Tibial nerve (tissue), 4 donors: ENCODE data around the gene DEFB123.
"Not testable (repeated sequence)": the region's sequence is repeated elsewhere in the genome, so short reads cannot be mapped to it uniquely, and the experiment has no call there.

ENCODE experiments used
- CTCF ChIP-seq, 5 experiments: fragments of 200-600 bp in 3 of 5; fragments of 450-650 bp in 2 of 5; sonication (generic) in 3 of 5; IDR thresholded peaks; one replicate each; pipeline ENCODE4 v1.5.1; 2016 to 2019; ENCODE audit warnings: antibody characterized with exemption in 5 of 5, mild to moderate bottlenecking in 3 of 5, moderate library complexity in 2 of 5
- EP300 ChIP-seq, 2 donors: sonication (generic); formaldehyde crosslinking; IDR thresholded peaks; one replicate each; pipeline ENCODE4 v1.6.1; 2017; ENCODE audit warnings: antibody characterized with exemption in 2 of 2, mild to moderate bottlenecking in 1 of 2
- POLR2A ChIP-seq, 2 donors: fragments of 450-650 bp; IDR thresholded peaks; one replicate each; pipeline ENCODE4 v1.6.1; 2017; ENCODE audit warnings: antibody characterized with exemption in 2 of 2, mild to moderate bottlenecking in 2 of 2, moderate library complexity in 2 of 2

DNA sequence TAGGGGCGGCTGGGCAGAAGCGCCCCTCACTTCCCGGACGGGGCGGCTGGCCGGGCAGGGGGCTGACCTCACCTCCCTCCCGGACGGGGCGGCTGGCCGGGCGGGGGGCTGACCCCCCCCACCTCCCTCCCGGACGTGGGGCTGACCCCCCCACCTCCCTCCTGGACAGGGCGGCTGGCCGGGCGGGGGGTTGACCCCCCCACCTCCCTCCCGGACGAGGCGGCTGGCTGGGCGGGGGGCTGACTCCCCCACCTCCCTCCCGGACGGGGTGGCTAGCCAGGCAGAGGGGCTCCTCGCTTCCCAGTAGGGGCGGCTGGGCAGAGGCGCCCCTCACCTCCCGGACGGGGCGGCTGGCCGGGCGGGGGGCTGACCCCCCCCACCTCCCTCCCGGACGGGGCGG lies 30.5 kb downstream of the DEFB123 start:
- not testable (repeated sequence) for TF ChIP-seq POLR2A, CTCF, EP300 (IDR thresholded peaks at IDR 0.05)
